Type B pancreatic cell (in vitro differentiated cells): Measurements from ENCODE around the gene TRIL. TPM values are rescaled to one million over a fixed set of nuclear protein-coding genes. Genes with fewer than 3 reads are reported as not detected.

ENCODE experiments used
- DNase-seq: peaks from one replicate; pipeline ENCODE4 v3.0.0; 2021; ENCODE audit warnings: mixed read lengths; ENCODE audit not compliant: unreplicated experiment; ENCODE audit errors: extremely low spot score
- H3K27ac Mint-ChIP-seq: 2 replicates; pipeline ENCODE4 v1.8.0; 2021; ENCODE audit warnings: mild to moderate bottlenecking, mixed read lengths
- H3K27me3 Mint-ChIP-seq: 2 replicates; pipeline ENCODE4 v1.8.0; 2021; ENCODE audit warnings: mixed read lengths
- H3K36me3 Mint-ChIP-seq: 2 replicates; pipeline ENCODE4 v1.8.0; 2021; ENCODE audit warnings: mixed read lengths
- H3K4me1 Mint-ChIP-seq: one replicate; pipeline ENCODE4 v1.8.0; 2021; ENCODE audit warnings: mixed read lengths; ENCODE audit not compliant: unreplicated experiment
- H3K4me3 Mint-ChIP-seq: 2 replicates; pipeline ENCODE4 v1.8.0; 2021; ENCODE audit warnings: mild to moderate bottlenecking, mixed read lengths
- H3K9me3 Mint-ChIP-seq: 2 replicates; pipeline ENCODE4 v1.8.0; 2021; ENCODE audit warnings: mixed read lengths
- total RNA-seq: library from RNA; stranded (reverse); gene quantifications from 2 replicates; pipeline ENCODE4 v1.2.1, GENCODE V29; 2021; ENCODE audit warnings: low replicate concordance
- TF ChIP-seq, protein P1 (sequence below): fragments of 200-600 bp; sonication (generic); conservative IDR thresholded peaks from 2 replicates; pipeline ENCODE4 v1.5.0; 2021; ENCODE audit warnings: antibody characterized with exemption, mild to moderate bottlenecking

The TRIL gene
- total RNA-seq, 1 donor from 2014 or later: 42.9 TPM

GRCh38 chr7:28993371-28993770 lies 35.2 kb upstream of the TRIL start:
- TF ChIP-seq, protein P1, sequence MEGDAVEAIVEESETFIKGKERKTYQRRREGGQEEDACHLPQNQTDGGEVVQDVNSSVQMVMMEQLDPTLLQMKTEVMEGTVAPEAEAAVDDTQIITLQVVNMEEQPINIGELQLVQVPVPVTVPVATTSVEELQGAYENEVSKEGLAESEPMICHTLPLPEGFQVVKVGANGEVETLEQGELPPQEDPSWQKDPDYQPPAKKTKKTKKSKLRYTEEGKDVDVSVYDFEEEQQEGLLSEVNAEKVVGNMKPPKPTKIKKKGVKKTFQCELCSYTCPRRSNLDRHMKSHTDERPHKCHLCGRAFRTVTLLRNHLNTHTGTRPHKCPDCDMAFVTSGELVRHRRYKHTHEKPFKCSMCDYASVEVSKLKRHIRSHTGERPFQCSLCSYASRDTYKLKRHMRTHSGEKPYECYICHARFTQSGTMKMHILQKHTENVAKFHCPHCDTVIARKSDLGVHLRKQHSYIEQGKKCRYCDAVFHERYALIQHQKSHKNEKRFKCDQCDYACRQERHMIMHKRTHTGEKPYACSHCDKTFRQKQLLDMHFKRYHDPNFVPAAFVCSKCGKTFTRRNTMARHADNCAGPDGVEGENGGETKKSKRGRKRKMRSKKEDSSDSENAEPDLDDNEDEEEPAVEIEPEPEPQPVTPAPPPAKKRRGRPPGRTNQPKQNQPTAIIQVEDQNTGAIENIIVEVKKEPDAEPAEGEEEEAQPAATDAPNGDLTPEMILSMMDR: no peak
- peaks cover 41% of the 10 kb centered on the region for H3K4me1 Mint-ChIP-seq
- no peak for DNase-seq
- H3K9me3 Mint-ChIP-seq: peaks cover 12% of the 10 kb centered on the region
- H3K4me3 Mint-ChIP-seq: no peak overlapping the region
- H3K27ac Mint-ChIP-seq: no peak overlapping the region
- no peaks in the 10 kb centered on the region for H3K27me3 Mint-ChIP-seq
- peaks cover 5% of the 10 kb centered on the region for H3K36me3 Mint-ChIP-seq

GRCh38 chr7:28992798-28993197 lies 34.7 kb upstream of the TRIL start:
- Mint-ChIP-seq H3K27ac (no peak overlapping the region), H3K4me3 (no peak overlapping the region), H3K4me1 (peaks cover 40% of the 10 kb centered on the region), H3K9me3 (peaks cover 12% of the 10 kb centered on the region), H3K36me3 (peaks cover 5% of the 10 kb centered on the region), H3K27me3 (no peaks in the 10 kb centered on the region)
- DNase-seq: no peak
- TF ChIP-seq, protein P1: no peak

GRCh38 chr7:28990200-28990960 lies 32.2 kb upstream of the TRIL start:
- Mint-ChIP-seq H3K27ac (no peak overlapping the region), H3K4me1 (peaks cover 51% of the 10 kb centered on the region), H3K27me3 (no peaks in the 10 kb centered on the region), H3K9me3 (peaks cover 21% of the 10 kb centered on the region), H3K36me3 (peaks cover 12% of the 10 kb centered on the region), H3K4me3 (no peak overlapping the region)
- TF ChIP-seq, protein P1: no peak
- DNase-seq: no peak

GRCh38 chr7:28989211-28989980 lies 31.3 kb upstream of the TRIL start:
- Mint-ChIP-seq H3K36me3 (peaks cover 12% of the 10 kb centered on the region), H3K27me3 (no peaks in the 10 kb centered on the region), H3K9me3 (peaks cover 21% of the 10 kb centered on the region), H3K27ac (no peak overlapping the region), H3K4me1 (peaks cover 58% of the 10 kb centered on the region), H3K4me3 (no peak overlapping the region)
- TF ChIP-seq, protein P1: no peak
- DNase-seq: no peak

DNA sequence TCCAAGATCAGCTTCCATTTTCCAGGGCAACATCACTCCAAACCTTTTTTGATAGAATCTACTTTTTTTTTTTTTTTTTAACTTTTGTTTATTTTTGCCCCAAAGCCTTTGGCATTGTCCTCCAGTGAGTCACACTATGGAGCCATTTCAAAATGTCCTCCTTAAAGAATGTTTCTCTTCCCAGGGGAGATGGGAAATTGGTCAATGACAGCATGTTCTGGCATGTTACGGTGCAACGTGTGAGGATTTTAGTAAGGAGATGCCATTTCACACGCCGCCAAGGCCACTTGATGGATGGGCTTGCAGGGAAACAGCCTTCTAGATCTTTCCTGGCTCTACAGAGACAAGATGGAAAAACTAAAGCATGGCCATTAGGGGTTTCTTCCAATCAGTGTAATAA lies 30.7 kb upstream of the TRIL start:
- no peak overlapping the region for H3K27ac Mint-ChIP-seq

More for the DNA sequence above, 30.7 kb upstream of the TRIL start:
- Mint-ChIP-seq H3K9me3 (peaks cover 21% of the 10 kb centered on the region), H3K4me1 (peaks cover 62% of the 10 kb centered on the region), H3K27me3 (no peaks in the 10 kb centered on the region), H3K36me3 (peaks cover 12% of the 10 kb centered on the region), H3K4me3 (no peak overlapping the region)
- DNase-seq: no peak
- TF ChIP-seq, protein P1: no peak
